Left lung (tissue), 10 donors: ENCODE measurements around the gene RAC2. TPM values are rescaled to one million over a fixed set of nuclear protein-coding genes. Genes with fewer than 3 reads are reported as not detected.

Experiments used
- ATAC-seq: fragments of 200-7000 bp; cut with Tn5 transposase; one replicate; pipeline ENCODE4 v1.9.1; 2020; ENCODE audit warnings: moderate library complexity
- DNase-seq, 4 donors: peaks; one replicate each; pipeline ENCODE4 v3.0.0-alpha.2; 2013 to 2020
- H3K27ac ChIP-seq, 2 donors: fragments of 200-600 bp; sonication (generic) in 1 of 2; one replicate each; pipeline versions ENCODE4 v1.5.0 to v1.8.0; 2020 to 2021
- H3K27me3 ChIP-seq, 2 donors: fragments of 200-600 bp; sonication (generic) in 1 of 2; one replicate each; pipeline versions ENCODE4 v1.5.0 to v1.8.0; 2020 to 2021
- H3K36me3 ChIP-seq, 2 donors: fragments of 200-600 bp; sonication (generic) in 1 of 2; one replicate each; pipeline versions ENCODE4 v1.5.0 to v1.8.0; 2020 to 2021
- H3K4me1 ChIP-seq, 2 donors: fragments of 200-600 bp; one replicate each; pipeline ENCODE4 v1.8.0; 2021
- H3K4me3 ChIP-seq, 2 donors: fragments of 200-600 bp; sonication (generic) in 1 of 2; one replicate each; pipeline versions ENCODE4 v1.5.0 to v1.8.0; 2020 to 2021; ENCODE audit warnings: mild to moderate bottlenecking in 1 of 2
- H3K9me3 ChIP-seq, 2 donors: fragments of 200-600 bp; sonication (generic) in 1 of 2; one replicate each; pipeline versions ENCODE4 v1.5.0 to v1.8.0; 2020 to 2021
- intact Hi-C, 2 donors: fragments of 100-400 bp; cut with DNase I; formaldehyde crosslinking; loops; one replicate each; pipeline versions ENCODE4 v1.11.2 to v1.14.2; 2022
- polyA plus RNA-seq, 6 donors: library from polyadenylated mRNA; unstranded; fragments of 120-200 nt; gene quantifications; one replicate each; pipeline ENCODE4 v1.2.1, GENCODE V29; 2013; ENCODE audit not compliant: insufficient read length in 6 of 6
- total RNA-seq, 2 donors: library from RNA; stranded (reverse); fragmentation: NEBNext Ultra II Directional; extraction: Animal tissue kit (Norgen Biotek cat#: 25700); gene quantifications; one replicate each; pipeline ENCODE4 v1.2.1, GENCODE V29; 2021
- TF ChIP-seq, protein P1 (sequence below), 2 donors: fragments of 200-600 bp; sonication (generic) in 1 of 2; IDR thresholded peaks; one replicate each; pipeline versions ENCODE4 v1.5.0 to v1.8.0; 2021; ENCODE audit warnings: antibody characterized with exemption in 2 of 2
- donor health status: DM: no; HTN: yes; CAD: no.
- donor health status: DM: no; HTN: no; CAD: no.

RAC2 gene
- total and polyA plus RNA-seq, 8 donors, result 6.7 to 77.2 (median 10.1) TPM

DNA sequence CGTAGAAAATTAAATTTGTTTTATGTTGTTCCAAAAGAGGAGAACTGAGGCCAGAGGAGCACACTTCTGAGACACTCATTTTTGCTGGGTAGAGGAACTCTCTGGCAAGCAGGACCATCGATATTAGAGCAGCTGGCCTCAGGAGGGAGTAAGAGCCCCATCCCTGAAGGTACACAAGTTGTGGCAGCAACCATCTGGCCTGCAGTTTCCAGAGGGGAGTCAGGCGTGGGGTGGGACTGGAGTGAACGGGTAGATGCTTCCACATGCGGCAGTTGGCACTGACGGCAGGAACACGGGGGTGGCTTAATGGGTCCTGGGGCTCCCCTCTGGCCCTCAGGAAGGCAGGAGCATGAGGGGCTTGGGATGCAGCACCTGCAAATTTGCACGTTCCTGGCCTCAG is 18.6 kb downstream of the RAC2 start:
- Histone ChIP-seq H3K27me3 (peaks cover 0 to 4% of the 10 kb centered on the region in 2 donors), H3K27ac (peak overlapping the region in 1 of 2 donors; percentile 91), H3K4me1 (peaks cover 16 to 74% of the 10 kb centered on the region in 2 donors), H3K36me3 (peaks cover 0 to 23% of the 10 kb centered on the region in 2 donors), H3K4me3 (no peak overlapping the region), H3K9me3 (no peaks in the 10 kb centered on the region)
- TF ChIP-seq, protein P1, sequence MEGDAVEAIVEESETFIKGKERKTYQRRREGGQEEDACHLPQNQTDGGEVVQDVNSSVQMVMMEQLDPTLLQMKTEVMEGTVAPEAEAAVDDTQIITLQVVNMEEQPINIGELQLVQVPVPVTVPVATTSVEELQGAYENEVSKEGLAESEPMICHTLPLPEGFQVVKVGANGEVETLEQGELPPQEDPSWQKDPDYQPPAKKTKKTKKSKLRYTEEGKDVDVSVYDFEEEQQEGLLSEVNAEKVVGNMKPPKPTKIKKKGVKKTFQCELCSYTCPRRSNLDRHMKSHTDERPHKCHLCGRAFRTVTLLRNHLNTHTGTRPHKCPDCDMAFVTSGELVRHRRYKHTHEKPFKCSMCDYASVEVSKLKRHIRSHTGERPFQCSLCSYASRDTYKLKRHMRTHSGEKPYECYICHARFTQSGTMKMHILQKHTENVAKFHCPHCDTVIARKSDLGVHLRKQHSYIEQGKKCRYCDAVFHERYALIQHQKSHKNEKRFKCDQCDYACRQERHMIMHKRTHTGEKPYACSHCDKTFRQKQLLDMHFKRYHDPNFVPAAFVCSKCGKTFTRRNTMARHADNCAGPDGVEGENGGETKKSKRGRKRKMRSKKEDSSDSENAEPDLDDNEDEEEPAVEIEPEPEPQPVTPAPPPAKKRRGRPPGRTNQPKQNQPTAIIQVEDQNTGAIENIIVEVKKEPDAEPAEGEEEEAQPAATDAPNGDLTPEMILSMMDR (IDR thresholded peaks at IDR 0.05), result no peak
- intact Hi-C loops, result no loop called here
- DNase-seq (peak in 1 of 4 donors; percentile 51), ATAC-seq (no peak)

DNA sequence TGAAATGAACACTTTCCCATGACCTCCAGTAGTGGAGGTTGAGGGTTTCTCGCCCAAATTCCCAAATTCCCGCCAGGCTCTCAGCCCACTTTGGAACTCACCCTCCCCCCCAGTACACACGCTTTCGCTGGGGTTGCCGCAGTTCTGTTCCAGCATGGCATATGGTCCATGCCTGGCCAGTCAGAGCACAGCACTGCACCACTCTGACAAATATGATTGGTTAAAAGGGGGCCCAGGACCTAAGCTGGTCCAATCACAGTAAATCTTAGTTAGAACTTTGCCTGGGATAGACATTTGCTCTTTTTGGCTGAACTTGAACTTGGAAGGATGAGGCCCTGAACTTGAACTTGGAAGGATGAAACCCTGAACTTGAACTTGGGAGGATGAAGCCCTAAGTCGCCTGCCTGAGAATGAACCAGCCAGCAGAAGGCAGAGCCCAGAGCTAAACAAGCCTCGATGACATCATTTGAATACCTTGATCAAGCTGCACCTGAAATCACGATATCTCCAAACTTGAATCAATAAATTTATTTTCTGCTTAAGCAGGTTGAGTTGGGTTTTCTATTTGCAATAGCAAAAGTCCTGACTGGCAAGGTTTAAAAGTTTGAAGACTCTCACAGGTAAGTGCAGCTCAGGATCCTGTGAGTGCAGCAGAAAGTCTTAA is 19.2 kb downstream of the RAC2 start:
- H3K9me3 ChIP-seq, result no peaks in the 10 kb centered on the region
- H3K36me3 ChIP-seq, result peaks cover 0 to 23% of the 10 kb centered on the region in 2 donors
- peaks cover 13 to 74% of the 10 kb centered on the region in 2 donors for H3K4me1 ChIP-seq
- no peak for ATAC-seq
- intact Hi-C loops, result no loop called here
- peaks cover 0 to 4% of the 10 kb centered on the region in 2 donors for H3K27me3 ChIP-seq
- TF ChIP-seq, protein P1 (IDR thresholded peaks at IDR 0.05), result no peak
- H3K27ac ChIP-seq, result peak overlapping the region in 1 of 2 donors; percentile 91
- no peak overlapping the region for H3K4me3 ChIP-seq
- peak in 1 of 4 donors; percentile 37 for DNase-seq

DNA sequence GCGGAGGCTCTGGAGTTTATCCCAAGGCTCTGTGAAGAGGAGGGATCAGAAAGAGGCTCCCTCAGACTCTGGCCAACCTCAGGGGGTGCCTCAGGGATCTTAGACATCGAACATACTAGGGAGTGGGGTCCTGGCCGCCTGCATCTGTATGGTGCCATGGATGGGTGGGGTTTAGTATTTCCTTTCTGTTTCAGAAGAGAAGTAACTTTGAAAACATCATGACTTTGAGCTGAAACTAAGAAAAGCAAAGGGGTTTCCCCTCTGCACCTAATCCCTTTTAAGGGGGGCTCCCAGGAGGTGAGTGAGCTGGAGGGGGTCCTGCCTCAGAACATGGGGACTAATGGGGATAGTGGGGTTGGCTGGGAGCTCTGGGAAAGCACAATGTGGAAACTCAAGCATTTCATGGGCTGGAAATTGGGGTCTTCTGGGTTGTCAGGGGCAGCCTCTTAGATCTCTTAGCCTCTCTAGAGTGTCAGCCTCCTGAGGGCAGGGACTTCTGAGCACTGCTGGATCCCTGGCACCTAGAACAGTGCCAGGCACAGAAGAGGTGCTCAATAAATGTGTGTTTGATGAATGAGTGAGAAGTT is 20.0 kb downstream of the RAC2 start:
- ATAC-seq (no peak), DNase-seq (peak in 1 of 4 donors; percentile 29)
- Histone ChIP-seq H3K9me3 (no peaks in the 10 kb centered on the region), H3K4me3 (no peak overlapping the region), H3K27me3 (peaks cover 0 to 4% of the 10 kb centered on the region in 2 donors), H3K36me3 (peaks cover 0 to 23% of the 10 kb centered on the region in 2 donors), H3K4me1 (peaks cover 8 to 70% of the 10 kb centered on the region in 2 donors), H3K27ac (peak overlapping the region in 1 of 2 donors; percentile 91)
- intact Hi-C loops, result no loop called here
- TF ChIP-seq, protein P1 (IDR thresholded peaks at IDR 0.05), result no peak

DNA sequence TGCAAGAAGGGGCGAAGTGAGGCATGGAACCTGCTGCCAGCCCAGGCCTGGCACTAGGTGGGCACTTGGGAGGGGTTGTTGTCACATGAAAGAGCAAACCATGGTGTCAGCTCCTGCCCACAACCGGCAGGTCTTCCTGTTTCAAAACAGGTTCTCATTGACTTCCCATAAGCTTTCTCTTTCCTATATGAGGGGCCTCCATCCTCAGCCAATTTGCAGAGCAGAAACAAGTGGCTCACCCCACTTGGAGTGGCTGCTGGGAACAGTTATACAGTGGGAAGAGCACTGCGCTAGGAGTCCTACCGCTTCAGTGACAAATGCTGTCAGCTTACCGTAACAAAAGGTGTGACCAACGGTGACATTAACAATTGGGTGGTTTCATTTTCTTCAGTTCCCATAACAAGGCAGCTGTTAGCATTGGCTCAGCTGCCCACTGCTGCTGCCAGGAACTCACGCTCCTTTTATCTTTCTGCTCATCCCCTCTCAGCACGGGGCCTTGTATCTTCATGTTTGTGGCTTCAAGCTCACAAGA is 21.6 kb downstream of the RAC2 start:
- ATAC-seq, result peak; percentile 11
- H3K9me3 ChIP-seq, result no peaks in the 10 kb centered on the region
- H3K27me3 ChIP-seq, result peaks cover 0 to 14% of the 10 kb centered on the region in 2 donors
- H3K4me1 ChIP-seq, result peaks cover 0 to 59% of the 10 kb centered on the region in 2 donors
- H3K4me3 ChIP-seq, result no peak overlapping the region
- intact Hi-C loops, result no loop called here
- H3K27ac ChIP-seq, result peak overlapping the region; percentile 23 to 91
- peak in 1 of 4 donors; percentile 45 for DNase-seq
- peaks cover 0 to 23% of the 10 kb centered on the region in 2 donors for H3K36me3 ChIP-seq
- TF ChIP-seq, protein P1 (IDR thresholded peaks at IDR 0.05), result no peak
